Neutrophil (primary cell): ENCODE measurements around the gene EHD1.

Source experiments
- H3K27ac ChIP-seq: fragments of 200-600 bp; sonication (generic); 2 replicates; pipeline ENCODE4 v1.5.1; 2016; ENCODE audit warnings: mild to moderate bottlenecking, moderate library complexity
- H3K27me3 ChIP-seq: fragments of 200-600 bp; sonication (generic); 2 replicates; pipeline ENCODE4 v1.6.0; 2016; ENCODE audit warnings: mild to moderate bottlenecking
- H3K36me3 ChIP-seq: fragments of 200-600 bp; sonication (generic); 2 replicates; pipeline ENCODE4 v1.5.1; 2017
- H3K4me1 ChIP-seq, 2 experiments: fragments of 200-600 bp in 1 of 2; sonication (generic) in 1 of 2; 1 replicate in 1 of 2; 2 replicates in 1 of 2; pipeline versions ENCODE4 v1.5.1 to v1.6.1; 2013 to 2016; ENCODE audit warnings: low read depth in 1 of 2, low read length in 1 of 2, mild to moderate bottlenecking in 1 of 2, moderate library complexity in 1 of 2; ENCODE audit not compliant: control insufficient read depth in 1 of 2, insufficient read depth in 1 of 2
- H3K4me3 ChIP-seq, 2 experiments: fragments of 200-600 bp in 1 of 2; sonication (generic) in 1 of 2; 1 replicate in 1 of 2; 2 replicates in 1 of 2; pipeline ENCODE4 v1.5.1; 2013 to 2016; ENCODE audit warnings: low read depth in 1 of 2, low read length in 1 of 2, mild to moderate bottlenecking in 1 of 2, moderate library complexity in 1 of 2
- H3K9me3 ChIP-seq: fragments of 200-600 bp; sonication (generic); 2 replicates; pipeline ENCODE4 v1.5.1; 2016
- TF ChIP-seq, protein P1 (sequence below): fragments of 200-600 bp; sonication (generic); IDR thresholded peaks from 2 replicates; pipeline ENCODE4 v1.5.1; 2016; ENCODE audit warnings: antibody characterized with exemption

Gene EHD1

DNA sequence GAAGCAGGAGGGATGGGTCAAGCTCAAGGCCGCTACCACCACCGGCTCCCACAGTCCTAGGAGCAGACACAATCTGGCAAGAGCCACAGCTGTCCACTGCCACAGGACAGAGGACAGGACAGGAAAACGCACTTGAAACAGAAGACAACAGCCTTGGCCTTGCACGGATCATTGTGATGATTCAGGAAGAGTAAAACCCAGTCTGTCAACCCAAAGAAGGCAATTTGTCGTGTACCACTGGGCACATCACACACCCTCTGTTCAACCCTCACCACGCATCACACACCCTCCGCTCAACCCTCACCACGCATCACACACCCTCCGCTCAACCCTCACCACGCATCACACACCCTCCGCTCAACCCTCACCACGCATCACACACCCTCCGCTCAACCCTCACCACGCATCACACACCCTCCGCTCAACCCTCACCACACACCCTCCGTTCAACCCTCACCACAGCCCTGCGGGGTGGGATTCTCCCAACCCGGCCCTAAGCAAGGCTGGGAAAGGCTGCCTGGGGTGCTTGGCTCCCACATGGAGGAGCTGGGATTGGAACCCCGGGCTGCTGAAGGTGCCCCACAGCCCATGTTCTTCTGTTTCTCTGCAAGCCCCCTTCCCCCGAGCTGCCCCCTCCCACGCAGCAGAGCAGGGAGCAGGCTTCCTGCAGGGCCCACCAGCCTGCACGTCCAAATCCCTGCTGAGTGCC, 22.7 kb downstream of the EHD1 start:
- no peaks in the 10 kb centered on the region for H3K9me3 ChIP-seq
- H3K27ac ChIP-seq = peak overlapping the region; percentile 99
- peaks cover 81% of the 10 kb centered on the region for H3K36me3 ChIP-seq
- H3K4me1 ChIP-seq = peaks cover 100% of the 10 kb centered on the region in 2 experiments
- no peaks in the 10 kb centered on the region for H3K27me3 ChIP-seq
- H3K4me3 ChIP-seq = peak overlapping the region; percentile 50 to 62
- TF ChIP-seq, protein P1, sequence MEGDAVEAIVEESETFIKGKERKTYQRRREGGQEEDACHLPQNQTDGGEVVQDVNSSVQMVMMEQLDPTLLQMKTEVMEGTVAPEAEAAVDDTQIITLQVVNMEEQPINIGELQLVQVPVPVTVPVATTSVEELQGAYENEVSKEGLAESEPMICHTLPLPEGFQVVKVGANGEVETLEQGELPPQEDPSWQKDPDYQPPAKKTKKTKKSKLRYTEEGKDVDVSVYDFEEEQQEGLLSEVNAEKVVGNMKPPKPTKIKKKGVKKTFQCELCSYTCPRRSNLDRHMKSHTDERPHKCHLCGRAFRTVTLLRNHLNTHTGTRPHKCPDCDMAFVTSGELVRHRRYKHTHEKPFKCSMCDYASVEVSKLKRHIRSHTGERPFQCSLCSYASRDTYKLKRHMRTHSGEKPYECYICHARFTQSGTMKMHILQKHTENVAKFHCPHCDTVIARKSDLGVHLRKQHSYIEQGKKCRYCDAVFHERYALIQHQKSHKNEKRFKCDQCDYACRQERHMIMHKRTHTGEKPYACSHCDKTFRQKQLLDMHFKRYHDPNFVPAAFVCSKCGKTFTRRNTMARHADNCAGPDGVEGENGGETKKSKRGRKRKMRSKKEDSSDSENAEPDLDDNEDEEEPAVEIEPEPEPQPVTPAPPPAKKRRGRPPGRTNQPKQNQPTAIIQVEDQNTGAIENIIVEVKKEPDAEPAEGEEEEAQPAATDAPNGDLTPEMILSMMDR = no peak

DNA sequence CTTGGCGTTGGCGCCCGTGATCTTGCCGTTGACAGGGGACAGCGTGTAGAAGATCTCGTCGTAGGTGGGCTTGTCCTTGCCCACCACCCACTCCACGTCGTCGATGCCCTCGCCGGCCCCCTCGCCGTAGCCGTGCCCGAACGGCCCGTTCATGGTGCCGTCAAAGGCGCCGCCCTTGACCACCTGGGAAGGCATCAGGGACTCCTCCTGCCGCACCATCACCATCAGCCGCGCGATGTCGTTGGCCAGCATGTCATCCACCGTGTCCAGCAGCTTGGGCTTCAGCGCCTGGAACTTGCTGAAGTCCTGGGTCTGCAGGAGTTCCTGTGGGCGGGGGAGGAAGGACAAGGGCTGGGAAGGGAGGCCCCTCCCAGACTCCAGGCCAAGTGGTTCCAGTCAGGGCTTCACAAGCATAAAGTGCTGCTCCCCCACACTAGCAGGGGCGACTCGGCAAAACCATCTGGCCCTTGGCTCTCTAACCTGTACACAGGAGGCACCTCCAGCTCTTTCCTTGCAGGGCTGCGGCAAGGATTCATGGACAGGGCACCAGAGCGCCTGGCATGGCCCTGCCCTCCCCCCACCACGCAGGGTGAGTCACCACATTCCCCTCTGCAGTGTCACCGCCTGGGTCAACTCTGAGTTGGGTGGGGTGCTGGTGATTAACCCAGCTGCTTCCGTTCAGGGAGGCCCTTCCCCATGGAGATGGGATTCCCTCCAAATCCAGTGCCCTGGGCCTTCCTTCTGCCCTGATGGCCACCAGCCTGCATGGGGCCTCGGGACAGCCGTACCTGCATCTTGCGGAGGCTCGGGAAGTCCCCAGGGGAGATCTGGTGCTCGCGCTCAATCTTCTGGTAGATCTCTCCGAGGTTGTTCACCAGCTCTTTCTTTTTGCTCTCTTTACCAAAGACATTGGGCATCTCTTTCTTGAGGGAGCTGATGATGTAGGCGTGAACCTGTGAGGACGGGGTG, 23.6 kb downstream of the EHD1 start:
- peaks cover 96 to 100% of the 10 kb centered on the region in 2 experiments for H3K4me1 ChIP-seq
- no peaks in the 10 kb centered on the region for H3K27me3 ChIP-seq
- peak overlapping the region in 1 of 2 experiments; percentile 62 for H3K4me3 ChIP-seq
- TF ChIP-seq, protein P1 = no peak
- H3K36me3 ChIP-seq = peaks cover 80% of the 10 kb centered on the region
- H3K27ac ChIP-seq = peak overlapping the region; percentile 99
- no peaks in the 10 kb centered on the region for H3K9me3 ChIP-seq

DNA sequence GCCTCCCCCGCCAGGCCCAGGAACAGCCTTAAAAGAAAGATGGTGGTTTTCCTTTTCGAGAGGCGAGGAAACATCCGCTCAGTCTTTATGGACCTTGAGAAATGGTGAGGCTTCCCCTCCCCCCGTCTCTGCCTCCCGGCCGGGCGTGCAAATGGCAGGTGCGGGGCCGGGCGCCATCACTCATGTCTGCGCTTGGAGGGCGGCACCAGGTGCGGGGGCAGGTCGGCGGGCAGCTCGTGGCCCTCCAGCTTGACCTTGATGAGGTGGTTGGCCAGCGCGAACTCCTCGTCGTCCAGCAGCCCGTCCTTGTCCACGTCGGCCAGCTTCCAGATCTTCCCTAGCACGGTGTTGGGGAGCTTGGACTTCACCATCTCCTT, 24.3 kb downstream of the EHD1 start:
- Histone ChIP-seq H3K27me3 (no peaks in the 10 kb centered on the region), H3K9me3 (no peaks in the 10 kb centered on the region), H3K27ac (peak overlapping the region; percentile 99), H3K4me3 (peak overlapping the region; percentile 26 to 62), H3K36me3 (peaks cover 76% of the 10 kb centered on the region), H3K4me1 (peaks cover 96 to 100% of the 10 kb centered on the region in 2 experiments)
- TF ChIP-seq, protein P1 = no peak

DNA sequence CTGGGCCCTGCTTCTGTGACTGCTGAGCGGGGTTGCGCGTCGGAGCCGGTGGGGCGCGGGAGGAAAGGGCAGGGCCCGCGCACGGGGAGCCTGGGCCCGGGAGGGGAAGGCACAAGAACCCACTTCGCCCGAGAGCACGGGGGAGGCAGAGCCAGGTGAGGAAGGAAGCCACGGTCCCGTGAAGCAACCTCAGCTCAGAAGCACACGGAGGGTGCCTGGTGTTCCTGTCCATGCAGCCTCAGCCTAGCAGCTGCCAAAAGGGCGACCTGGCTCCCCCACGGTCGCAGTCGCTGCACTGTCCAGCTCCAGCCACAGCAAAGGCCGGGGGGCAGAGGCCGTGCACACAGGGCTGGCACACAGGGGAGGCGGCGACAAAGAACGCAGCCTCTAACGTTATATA, 24.7 kb downstream of the EHD1 start:
- peak overlapping the region; percentile 99 for H3K27ac ChIP-seq

DNA sequence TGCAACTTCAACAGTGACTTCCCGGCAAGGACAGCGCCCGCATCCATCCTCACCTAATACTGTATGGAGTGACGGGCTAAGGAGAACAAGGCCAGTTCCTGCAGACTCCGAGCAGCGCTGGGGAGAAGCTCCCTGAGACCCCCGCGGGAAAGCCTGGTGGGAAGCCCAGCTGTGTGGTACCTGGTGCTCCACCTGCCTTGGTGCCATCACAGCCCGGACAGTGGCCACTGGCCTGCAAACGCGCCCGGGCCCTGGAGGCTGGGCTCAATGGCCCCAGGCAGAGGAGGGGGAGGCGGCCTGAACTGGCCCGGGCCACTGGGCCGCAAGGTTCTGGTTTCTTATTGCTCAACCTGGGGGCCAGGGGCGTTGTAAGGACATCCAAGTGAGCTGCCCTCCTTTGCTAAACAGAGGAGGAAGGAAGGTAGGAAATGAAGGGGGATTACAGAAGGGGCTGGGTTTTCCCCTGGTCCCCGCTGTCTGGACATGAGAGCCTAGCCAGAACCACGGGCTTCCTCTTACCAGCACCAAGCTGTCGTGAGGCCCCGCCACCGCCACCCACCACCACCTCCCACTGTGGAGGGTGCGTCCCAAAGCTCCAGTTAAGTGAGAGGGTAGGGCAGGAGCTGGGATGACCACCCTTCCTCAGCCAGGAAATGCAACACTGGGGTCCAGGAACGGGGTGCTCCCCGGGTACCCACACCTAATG, 25.5 kb downstream of the EHD1 start:
- peaks cover 96 to 100% of the 10 kb centered on the region in 2 experiments for H3K4me1 ChIP-seq
- H3K9me3 ChIP-seq = no peaks in the 10 kb centered on the region
- H3K27ac ChIP-seq = peak overlapping the region; percentile 99
- peak overlapping the region; percentile 26 to 62 for H3K4me3 ChIP-seq
- no peaks in the 10 kb centered on the region for H3K27me3 ChIP-seq
- TF ChIP-seq, protein P1 = no peak
- peaks cover 64% of the 10 kb centered on the region for H3K36me3 ChIP-seq

More for the DNA sequence above, 24.7 kb downstream of the EHD1 start:
- Histone ChIP-seq H3K27me3 (no peaks in the 10 kb centered on the region), H3K9me3 (no peaks in the 10 kb centered on the region), H3K4me3 (peak overlapping the region; percentile 26 to 62), H3K36me3 (peaks cover 71% of the 10 kb centered on the region), H3K4me1 (peaks cover 96 to 100% of the 10 kb centered on the region in 2 experiments)
- TF ChIP-seq, protein P1 = no peak
